ENCODE measurements around the gene SOWAHA. TPM values are rescaled to one million over a fixed set of nuclear protein-coding genes. Genes with fewer than 3 reads are reported as not detected.

Gene SOWAHA
- total RNA-seq, 1 experiment from 2014 or later: not detected

DNA sequence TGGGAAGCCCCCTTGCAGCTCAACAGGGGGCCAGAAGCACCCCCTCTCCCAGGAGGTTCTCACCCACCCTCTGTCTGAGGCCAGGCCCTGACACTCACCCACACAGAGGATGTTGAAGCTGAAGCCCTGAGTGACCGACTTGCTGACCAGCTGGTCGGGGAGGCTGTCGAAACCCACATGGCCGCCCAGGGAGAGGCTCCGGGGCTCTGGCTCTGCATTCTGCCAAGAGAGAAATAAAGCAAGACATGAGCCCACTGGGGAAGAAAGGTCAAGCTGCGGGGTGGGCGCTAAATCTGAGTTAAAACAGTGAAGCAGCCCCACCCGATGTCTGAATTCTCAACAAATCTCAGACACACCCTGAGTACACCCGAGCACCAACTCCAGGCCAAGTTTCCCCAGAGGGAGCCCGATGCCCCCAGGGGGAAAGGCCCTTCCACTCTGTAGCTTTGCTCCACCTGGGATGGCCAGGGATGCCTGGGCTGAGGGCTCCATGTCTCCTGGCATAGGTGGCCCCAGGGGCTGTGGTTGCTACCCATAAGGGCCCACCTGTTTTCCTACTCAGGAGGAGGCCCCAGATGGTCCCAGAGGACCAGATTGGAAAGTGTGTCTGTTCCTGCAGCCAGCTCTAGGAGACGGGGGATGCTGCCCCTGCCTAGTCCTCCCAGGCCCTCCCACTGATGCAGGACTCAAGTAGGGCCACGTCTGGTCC, 47.6 kb upstream of the SOWAHA start:
- H3K27me3 ChIP-seq (replicated peaks; ENCODE audit: insufficient read depth, low read depth, low read length, poor library complexity): no peaks in the 10 kb centered on the region
- no peak overlapping the region for H3K27ac ChIP-seq (ENCODE audit: low read depth, low read length, poor library complexity, severe bottlenecking)
- CTCF ChIA-PET: no interaction called here
- H3K36me3 ChIP-seq (ENCODE audit: insufficient read depth, low read length, poor library complexity, severe bottlenecking): peaks cover 6% of the 10 kb centered on the region
- no peaks in the 10 kb centered on the region for H3K4me1 ChIP-seq (ENCODE audit: insufficient read depth, low read length, poor library complexity, severe bottlenecking)
- no peak for TF ChIP-seq EZH2 (IDR thresholded peaks at IDR 0.05; ENCODE audit: borderline replicate concordance, low read depth, low read length, poor library complexity, severe bottlenecking)
- TF ChIP-seq, protein P1, sequence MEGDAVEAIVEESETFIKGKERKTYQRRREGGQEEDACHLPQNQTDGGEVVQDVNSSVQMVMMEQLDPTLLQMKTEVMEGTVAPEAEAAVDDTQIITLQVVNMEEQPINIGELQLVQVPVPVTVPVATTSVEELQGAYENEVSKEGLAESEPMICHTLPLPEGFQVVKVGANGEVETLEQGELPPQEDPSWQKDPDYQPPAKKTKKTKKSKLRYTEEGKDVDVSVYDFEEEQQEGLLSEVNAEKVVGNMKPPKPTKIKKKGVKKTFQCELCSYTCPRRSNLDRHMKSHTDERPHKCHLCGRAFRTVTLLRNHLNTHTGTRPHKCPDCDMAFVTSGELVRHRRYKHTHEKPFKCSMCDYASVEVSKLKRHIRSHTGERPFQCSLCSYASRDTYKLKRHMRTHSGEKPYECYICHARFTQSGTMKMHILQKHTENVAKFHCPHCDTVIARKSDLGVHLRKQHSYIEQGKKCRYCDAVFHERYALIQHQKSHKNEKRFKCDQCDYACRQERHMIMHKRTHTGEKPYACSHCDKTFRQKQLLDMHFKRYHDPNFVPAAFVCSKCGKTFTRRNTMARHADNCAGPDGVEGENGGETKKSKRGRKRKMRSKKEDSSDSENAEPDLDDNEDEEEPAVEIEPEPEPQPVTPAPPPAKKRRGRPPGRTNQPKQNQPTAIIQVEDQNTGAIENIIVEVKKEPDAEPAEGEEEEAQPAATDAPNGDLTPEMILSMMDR (conservative IDR thresholded peaks at IDR 0.05; ENCODE audit: low read depth, low read length): no peak
- no peaks in the 10 kb centered on the region for H3K9me3 ChIP-seq (ENCODE audit: low read depth, low read length, poor library complexity, severe bottlenecking)
- H3K4me3 ChIP-seq (ENCODE audit: low read depth, low read length, poor library complexity, severe bottlenecking): no peak overlapping the region
- no TSS peak for BruUV-seq (replicated peaks)
- intact Hi-C loops (cut with micrococcal nuclease; ENCODE audit: unreplicated experiment): no loop called here
- POLR2A ChIA-PET (ENCODE audit: low non-redundant PET): no interaction called here
- DNase-seq (ENCODE audit: low spot score): no peak

DNA sequence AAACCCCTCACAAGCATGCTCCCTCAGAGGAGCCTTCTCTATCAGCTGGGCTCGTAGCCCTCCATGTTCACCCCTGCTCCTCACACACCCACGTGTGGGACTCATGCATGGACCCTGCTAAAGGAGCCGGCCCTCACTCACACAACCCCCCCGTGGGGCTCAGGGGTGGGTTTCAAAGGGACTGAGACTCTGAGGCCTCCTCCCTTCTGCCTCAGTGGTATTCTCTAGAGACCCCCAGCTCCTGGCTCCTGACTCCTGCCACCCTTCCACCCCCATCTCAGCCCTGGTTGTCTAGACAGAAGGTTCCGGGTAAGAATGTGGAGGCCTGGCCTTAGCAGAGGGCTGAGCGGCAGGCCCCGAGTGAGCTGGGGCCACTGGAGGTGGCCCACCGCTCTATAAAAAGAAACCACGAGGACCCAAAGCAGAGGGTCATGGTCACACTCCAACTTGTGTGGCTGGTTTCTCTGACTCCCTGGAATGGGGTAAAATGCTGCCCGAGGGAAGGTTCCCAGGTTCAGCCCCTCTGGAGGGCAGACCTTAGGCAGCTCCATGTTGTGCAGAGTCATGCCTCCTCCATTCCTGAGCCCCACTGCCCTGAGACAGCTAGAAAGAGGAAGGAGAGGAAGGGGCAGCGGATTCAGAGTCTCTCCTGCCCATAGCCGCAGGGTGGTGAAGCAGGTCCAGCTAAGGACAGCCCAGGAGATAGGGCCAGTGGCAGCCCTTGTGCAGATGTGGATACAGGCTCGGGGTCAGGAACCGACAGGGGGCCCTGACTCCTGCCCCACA, 46.9 kb upstream of the SOWAHA start:
- Histone ChIP-seq H3K36me3 (ENCODE audit: insufficient read depth, low read length, poor library complexity, severe bottlenecking) (peaks cover 6% of the 10 kb centered on the region), H3K27ac (ENCODE audit: low read depth, low read length, poor library complexity, severe bottlenecking) (no peak overlapping the region), H3K4me1 (ENCODE audit: insufficient read depth, low read length, poor library complexity, severe bottlenecking) (no peaks in the 10 kb centered on the region), H3K27me3 (replicated peaks; ENCODE audit: insufficient read depth, low read depth, low read length, poor library complexity) (no peaks in the 10 kb centered on the region), H3K4me3 (ENCODE audit: low read depth, low read length, poor library complexity, severe bottlenecking) (no peak overlapping the region), H3K9me3 (ENCODE audit: low read depth, low read length, poor library complexity, severe bottlenecking) (no peaks in the 10 kb centered on the region)
- BruUV-seq (replicated peaks): no TSS peak
- intact Hi-C loops (cut with micrococcal nuclease; ENCODE audit: unreplicated experiment): no loop called here
- CTCF ChIA-PET: no interaction called here
- no peak for TF ChIP-seq EZH2 (IDR thresholded peaks at IDR 0.05; ENCODE audit: borderline replicate concordance, low read depth, low read length, poor library complexity, severe bottlenecking)
- TF ChIP-seq, protein P1 (conservative IDR thresholded peaks at IDR 0.05; ENCODE audit: low read depth, low read length): no peak
- POLR2A ChIA-PET (ENCODE audit: low non-redundant PET): no interaction called here
- no peak for DNase-seq (ENCODE audit: low spot score)

DNA sequence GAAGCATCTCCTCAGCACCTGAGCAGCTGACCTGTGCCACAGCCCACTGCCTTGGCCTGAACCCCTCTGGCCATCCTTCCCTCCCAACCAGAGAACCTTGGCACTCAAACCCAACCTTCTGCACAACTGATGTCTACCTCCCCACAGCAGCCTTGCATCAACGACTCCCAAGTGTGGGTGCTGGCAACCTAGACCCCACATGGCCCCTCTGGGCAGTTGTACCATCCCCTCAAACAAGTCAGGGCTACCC, 46.4 kb upstream of the SOWAHA start:
- no peak overlapping the region for H3K4me3 ChIP-seq (ENCODE audit: low read depth, low read length, poor library complexity, severe bottlenecking)
- ChIA-PET CTCF (no interaction called here), POLR2A (ENCODE audit: low non-redundant PET) (no interaction called here)
- no TSS peak for BruUV-seq (replicated peaks)
- intact Hi-C loops (cut with micrococcal nuclease; ENCODE audit: unreplicated experiment): no loop called here
- DNase-seq (ENCODE audit: low spot score): no peak
- no peaks in the 10 kb centered on the region for H3K9me3 ChIP-seq (ENCODE audit: low read depth, low read length, poor library complexity, severe bottlenecking)
- H3K27ac ChIP-seq (ENCODE audit: low read depth, low read length, poor library complexity, severe bottlenecking): no peak overlapping the region
- H3K4me1 ChIP-seq (ENCODE audit: insufficient read depth, low read length, poor library complexity, severe bottlenecking): no peaks in the 10 kb centered on the region
- TF ChIP-seq, protein P1 (conservative IDR thresholded peaks at IDR 0.05; ENCODE audit: low read depth, low read length): no peak
- TF ChIP-seq EZH2 (IDR thresholded peaks at IDR 0.05; ENCODE audit: borderline replicate concordance, low read depth, low read length, poor library complexity, severe bottlenecking): no peak
- no peaks in the 10 kb centered on the region for H3K27me3 ChIP-seq (replicated peaks; ENCODE audit: insufficient read depth, low read depth, low read length, poor library complexity)
- H3K36me3 ChIP-seq (ENCODE audit: insufficient read depth, low read length, poor library complexity, severe bottlenecking): peaks cover 6% of the 10 kb centered on the region

Data from A673 (cell line).